IMR-90 (cell line): ENCODE data around the gene CFAP299. TPM values are rescaled to one million over a fixed set of nuclear protein-coding genes. Genes with fewer than 3 reads are reported as not detected.

Source experiments
- ATAC-seq: fragments of 200-7000 bp; cut with Tn5 transposase; 2 replicates; pipeline ENCODE4 v1.9.1; 2020; ENCODE audit warnings: low read depth, mild to moderate bottlenecking, moderate library complexity
- BruUV-seq: library from RNA; stranded (reverse); fragments of 400-500 nt; replicated peaks from 2 replicates; lab custom pipeline; 2021; lab: Mats Ljungman, UMichigan
- CTCF ChIA-PET: fragments of 300-600 bp; formaldehyde crosslinking; extraction: SDS; loops from one replicate; lab custom pipeline; 2021; ENCODE audit warnings: antibody characterized with exemption; lab: Yijun Ruan, JAX
- POLR2A ChIA-PET: fragments of 300-600 bp; sonication (Branson Sonifier 250); formaldehyde crosslinking; loops from one replicate; lab custom pipeline; 2022; ENCODE audit warnings: antibody characterized with exemption; ENCODE audit not compliant: unreplicated experiment; lab: Charles Lee
- DNase-seq: peaks from one replicate; pipeline ENCODE4 v3.0.0; 2013
- H2AFZ ChIP-seq: replicated peaks from 2 replicates; pipeline ENCODE3; 2013; ENCODE audit warnings: low read length, mild to moderate bottlenecking; ENCODE audit not compliant: poor library complexity
- H2AK5ac ChIP-seq: 2 replicates; pipeline ENCODE4 v1.6.1; 2013; ENCODE audit warnings: low read depth, low read length, inconsistent platforms
- H2AK9ac ChIP-seq: replicated peaks from 2 replicates; pipeline ENCODE3; 2013; ENCODE audit warnings: mild to moderate bottlenecking, low read depth, low read length, moderate library complexity; ENCODE audit not compliant: poor library complexity
- H2BK120ac ChIP-seq: 2 replicates; pipeline ENCODE4 v1.6.1; 2013; ENCODE audit warnings: low read depth, low read length, inconsistent platforms
- H2BK15ac ChIP-seq: 3 replicates; pipeline ENCODE4 v1.6.1; 2013; ENCODE audit warnings: low read depth, low read length, inconsistent platforms
- H2BK20ac ChIP-seq: 2 replicates; pipeline ENCODE4 v1.6.1; 2013; ENCODE audit warnings: low read depth, mild to moderate bottlenecking, inconsistent platforms, low read length, moderate library complexity
- H2BK5ac ChIP-seq: 2 replicates; pipeline ENCODE4 v1.6.1; 2013; ENCODE audit warnings: mild to moderate bottlenecking, low read depth, low read length, inconsistent platforms; ENCODE audit not compliant: poor library complexity, severe bottlenecking
- H3K14ac ChIP-seq: replicated peaks from 2 replicates; pipeline ENCODE4 v1.6.1; 2013; ENCODE audit warnings: low read depth, low read length, inconsistent platforms
- H3K18ac ChIP-seq: 2 replicates; pipeline ENCODE4 v1.6.1; 2013; ENCODE audit warnings: low read depth, low read length, control low read depth
- H3K23ac ChIP-seq: 2 replicates; pipeline ENCODE4 v1.6.1; 2013; ENCODE audit warnings: low read depth, low read length, inconsistent platforms
- H3K27ac ChIP-seq: 2 replicates; pipeline ENCODE4 v1.5.1; 2013; ENCODE audit warnings: mild to moderate bottlenecking, control low read depth, low read length; ENCODE audit not compliant: insufficient read depth
- H3K27me3 ChIP-seq: 2 replicates; pipeline ENCODE4 v1.6.1; 2013; ENCODE audit warnings: low read length; ENCODE audit not compliant: control insufficient read depth, insufficient read depth
- H3K36me3 ChIP-seq: 2 replicates; pipeline ENCODE4 v1.6.1; 2013; ENCODE audit warnings: low read length, mixed read lengths; ENCODE audit not compliant: control insufficient read depth, insufficient read depth
- H3K4ac ChIP-seq: 2 replicates; pipeline ENCODE4 v1.6.1; 2013; ENCODE audit warnings: low read depth, low read length, inconsistent platforms
- H3K4me1 ChIP-seq: 2 replicates; pipeline ENCODE4 v1.6.1; 2013; ENCODE audit warnings: low read length, mixed read lengths; ENCODE audit not compliant: control insufficient read depth, insufficient read depth
- H3K4me2 ChIP-seq: 2 replicates; pipeline ENCODE4 v1.6.1; 2013; ENCODE audit warnings: low read depth, mild to moderate bottlenecking, control low read depth, low read length, moderate library complexity
- H3K4me3 ChIP-seq: 2 replicates; pipeline ENCODE4 v1.5.1; 2013; ENCODE audit warnings: low read depth, mild to moderate bottlenecking, control low read depth, low read length, moderate library complexity; ENCODE audit not compliant: insufficient read depth
- H3K56ac ChIP-seq: 2 replicates; pipeline ENCODE4 v1.6.1; 2013; ENCODE audit warnings: low read length, inconsistent platforms; ENCODE audit not compliant: insufficient read depth; ENCODE audit errors: extremely low read depth
- H3K79me1 ChIP-seq, 2 experiments: 2 replicates each; pipeline ENCODE4 v1.6.1; 2013; ENCODE audit warnings: low read length in 2 of 2, inconsistent platforms in 1 of 2, low read depth in 1 of 2
- H3K9ac ChIP-seq: 2 replicates; pipeline ENCODE4 v1.6.1; 2013; ENCODE audit warnings: low read depth, low read length, control low read depth
- H3K9me1 ChIP-seq: 2 replicates; pipeline ENCODE4 v1.6.1; 2013; ENCODE audit warnings: low read length, inconsistent platforms; ENCODE audit not compliant: insufficient read depth
- H3K9me3 ChIP-seq: 2 replicates; pipeline ENCODE4 v1.6.1; 2013; ENCODE audit warnings: low read length; ENCODE audit not compliant: control insufficient read depth, insufficient read depth
- H4K20me1 ChIP-seq: 2 replicates; pipeline ENCODE4 v1.6.1; 2013; ENCODE audit warnings: low read length, inconsistent platforms; ENCODE audit not compliant: insufficient read depth
- H4K5ac ChIP-seq: 2 replicates; pipeline ENCODE4 v1.6.1; 2013; ENCODE audit warnings: mild to moderate bottlenecking, low read depth, low read length, control low read depth
- H4K8ac ChIP-seq, 2 experiments: 2 replicates each; pipeline ENCODE4 v1.6.1; 2013; ENCODE audit warnings: low read depth in 2 of 2, low read length in 2 of 2, control low read depth in 1 of 2, inconsistent platforms in 1 of 2
- H4K91ac ChIP-seq: 2 replicates; pipeline ENCODE4 v1.6.1; 2013; ENCODE audit warnings: low read depth, low read length, inconsistent platforms; ENCODE audit not compliant: insufficient read depth
- BHLHE40 ChIP-seq: fragments of 150-350 bp; IDR thresholded peaks from 2 replicates; pipeline ENCODE4 v1.6.1; 2016; ENCODE audit warnings: mild to moderate bottlenecking, low read depth, low read length
- CEBPB ChIP-seq: IDR thresholded peaks from 2 replicates; pipeline ENCODE4 v1.6.1; 2012; ENCODE audit warnings: low read depth, low read length, improper control_type of control experiment
- CHD1 ChIP-seq: IDR thresholded peaks from 2 replicates; pipeline ENCODE4 v1.6.1; 2012; ENCODE audit warnings: low read depth, low read length, improper control_type of control experiment
- FOS ChIP-seq: fragments of 150-350 bp; IDR thresholded peaks from 2 replicates; pipeline ENCODE4 v1.6.1; 2016; ENCODE audit warnings: low read depth, low read length
- MAFK ChIP-seq: IDR thresholded peaks from 2 replicates; pipeline ENCODE4 v1.6.1; 2012; ENCODE audit warnings: low read depth, low read length, improper control_type of control experiment
- MAZ ChIP-seq: IDR thresholded peaks from 2 replicates; pipeline ENCODE4 v1.6.1; 2012; ENCODE audit warnings: low read depth, mild to moderate bottlenecking, low read length, improper control_type of control experiment, moderate library complexity, borderline replicate concordance
- MXI1 ChIP-seq: IDR thresholded peaks from 2 replicates; pipeline ENCODE4 v1.6.1; 2012; ENCODE audit warnings: low read depth, mild to moderate bottlenecking, low read length, moderate library complexity, borderline replicate concordance
- NFE2L2 ChIP-seq: fragments of 150-350 bp; IDR thresholded peaks from 2 replicates; pipeline ENCODE4 v1.6.1; 2016; ENCODE audit warnings: low read depth, mild to moderate bottlenecking, low read length
- POLR2A ChIP-seq: IDR thresholded peaks from 2 replicates; pipeline ENCODE4 v1.6.1; 2012; ENCODE audit warnings: mild to moderate bottlenecking, low read depth, low read length
- RCOR1 ChIP-seq: IDR thresholded peaks from 2 replicates; pipeline ENCODE4 v1.6.1; 2012; ENCODE audit warnings: mild to moderate bottlenecking, low read length, improper control_type of control experiment; ENCODE audit not compliant: insufficient replicate concordance
- RFX5 ChIP-seq: IDR thresholded peaks from 2 replicates; pipeline ENCODE4 v1.8.0; 2012; ENCODE audit warnings: low read depth, mild to moderate bottlenecking, low read length, moderate library complexity
- SMC3 ChIP-seq: fragments of 150-350 bp; IDR thresholded peaks from 2 replicates; pipeline ENCODE4 v1.6.1; 2016; ENCODE audit warnings: low read depth, mild to moderate bottlenecking, antibody characterized with exemption, low read length, moderate library complexity
- WGBS, 2 experiments: methylation state at CpG; one replicate each; pipeline versions ENCODE4 v1.1.5 to v1.1.7; 2013; ENCODE audit warnings: missing lambda C conversion rate in 2 of 2; ENCODE audit not compliant: insufficient read length in 1 of 2; ENCODE audit errors: extremely low coverage in 2 of 2; 5-methylcytosine and 5-hydroxymethylcytosine counted together
- dilution Hi-C: fragments of 300-500 bp; cut with HindIII; formaldehyde crosslinking; loops from one replicate; pipeline ENCODE4 v1.14.3; 2018; ENCODE audit warnings: low sequenced_read_pairs; ENCODE audit not compliant: unreplicated experiment
- in situ Hi-C: fragments of 300-500 bp; cut with MboI; formaldehyde crosslinking; loops from 3 replicates; pipeline ENCODE4 v1.14.3; 2019; ENCODE audit warnings: low sequenced_read_pairs, inconsistent platforms, mixed read lengths
- intact Hi-C: fragments of 100-400 bp; cut with micrococcal nuclease; formaldehyde crosslinking; loops from 2 replicates; pipeline ENCODE4 v1.10.0; 2022
- polyA plus RNA-seq, 3 experiments: library from polyadenylated mRNA; depleted of rRNA; stranded (reverse); fragments of >200 nt; gene quantifications; 2 replicates each; pipeline ENCODE4 v1.2.3, GENCODE V29; 2012; ENCODE audit warnings: low replicate concordance in 1 of 3
- total RNA-seq: library from RNA; depleted of rRNA; stranded (reverse); fragments of >200 nt; gene quantifications from 2 replicates; pipeline ENCODE4 v1.2.3, GENCODE V29; 2012
- TF ChIP-seq, protein P1 (sequence below): fragments of 150-350 bp; IDR thresholded peaks from 2 replicates; pipeline ENCODE4 v1.6.1; 2016; ENCODE audit warnings: low read depth, mild to moderate bottlenecking, low read length, moderate library complexity, borderline replicate concordance
- TF ChIP-seq, protein P2 (sequence below): conservative IDR thresholded peaks from 2 replicates; pipeline ENCODE4 v1.5.1; 2012; ENCODE audit warnings: mild to moderate bottlenecking, low read depth, low read length, improper control_type of control experiment
- TF ChIP-seq, protein P3 (sequence below): fragments of 150-350 bp; IDR thresholded peaks from 2 replicates; pipeline ENCODE4 v1.6.1; 2017; ENCODE audit warnings: mild to moderate bottlenecking, antibody characterized with exemption, low read length, low read depth

Gene CFAP299
- total and polyA plus RNA-seq, 2 of the 4 experiments (the other 2 are of a cell fraction), result 1.0 to 1.1 TPM

DNA sequence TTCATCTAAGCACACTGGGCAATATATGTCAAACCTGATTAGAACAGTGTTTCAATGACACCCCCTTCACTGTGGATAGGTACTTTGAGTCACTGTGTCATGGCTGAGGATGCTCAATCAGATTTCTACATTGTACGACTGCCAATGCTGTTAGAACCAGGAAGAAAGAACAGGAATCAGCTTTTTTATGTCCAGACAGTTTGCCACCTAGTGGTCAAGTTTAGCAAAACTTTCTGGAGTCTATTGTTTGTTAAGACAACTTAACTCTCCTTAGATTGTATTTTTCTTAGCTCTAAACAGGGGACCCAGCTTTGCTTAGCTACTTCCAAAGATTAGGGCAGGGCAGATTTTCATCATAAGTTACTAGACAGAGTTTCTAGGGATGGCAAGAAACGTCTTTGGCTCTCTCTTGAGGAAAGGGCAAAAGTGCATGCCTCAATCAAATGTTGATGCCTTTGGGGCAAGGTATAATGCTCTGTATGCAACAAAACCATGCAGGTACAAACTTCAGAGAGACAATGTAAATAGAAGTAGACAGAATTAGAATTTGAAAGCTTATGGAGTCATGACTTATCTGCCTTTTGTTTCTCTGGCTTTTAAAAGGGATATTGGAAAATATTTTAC, 654.5 kb downstream of the CFAP299 start:
- BruUV-seq, result no TSS peak
- WGBS, 2 experiments, result no CpG with 5 or more reads among the region's 2 CpGs
- TF ChIP-seq, protein P1, sequence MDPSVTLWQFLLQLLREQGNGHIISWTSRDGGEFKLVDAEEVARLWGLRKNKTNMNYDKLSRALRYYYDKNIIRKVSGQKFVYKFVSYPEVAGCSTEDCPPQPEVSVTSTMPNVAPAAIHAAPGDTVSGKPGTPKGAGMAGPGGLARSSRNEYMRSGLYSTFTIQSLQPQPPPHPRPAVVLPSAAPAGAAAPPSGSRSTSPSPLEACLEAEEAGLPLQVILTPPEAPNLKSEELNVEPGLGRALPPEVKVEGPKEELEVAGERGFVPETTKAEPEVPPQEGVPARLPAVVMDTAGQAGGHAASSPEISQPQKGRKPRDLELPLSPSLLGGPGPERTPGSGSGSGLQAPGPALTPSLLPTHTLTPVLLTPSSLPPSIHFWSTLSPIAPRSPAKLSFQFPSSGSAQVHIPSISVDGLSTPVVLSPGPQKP, result no peak
- TF ChIP-seq FOS, result no peak
- TF ChIP-seq NFE2L2, result no peak
- TF ChIP-seq BHLHE40, result no peak
- no peak for TF ChIP-seq POLR2A
- TF ChIP-seq CEBPB, result no peak
- no peak for TF ChIP-seq CHD1
- TF ChIP-seq MAZ, result no peak
- TF ChIP-seq RCOR1, result no peak
- no peak for TF ChIP-seq MXI1
- TF ChIP-seq, protein P2, sequence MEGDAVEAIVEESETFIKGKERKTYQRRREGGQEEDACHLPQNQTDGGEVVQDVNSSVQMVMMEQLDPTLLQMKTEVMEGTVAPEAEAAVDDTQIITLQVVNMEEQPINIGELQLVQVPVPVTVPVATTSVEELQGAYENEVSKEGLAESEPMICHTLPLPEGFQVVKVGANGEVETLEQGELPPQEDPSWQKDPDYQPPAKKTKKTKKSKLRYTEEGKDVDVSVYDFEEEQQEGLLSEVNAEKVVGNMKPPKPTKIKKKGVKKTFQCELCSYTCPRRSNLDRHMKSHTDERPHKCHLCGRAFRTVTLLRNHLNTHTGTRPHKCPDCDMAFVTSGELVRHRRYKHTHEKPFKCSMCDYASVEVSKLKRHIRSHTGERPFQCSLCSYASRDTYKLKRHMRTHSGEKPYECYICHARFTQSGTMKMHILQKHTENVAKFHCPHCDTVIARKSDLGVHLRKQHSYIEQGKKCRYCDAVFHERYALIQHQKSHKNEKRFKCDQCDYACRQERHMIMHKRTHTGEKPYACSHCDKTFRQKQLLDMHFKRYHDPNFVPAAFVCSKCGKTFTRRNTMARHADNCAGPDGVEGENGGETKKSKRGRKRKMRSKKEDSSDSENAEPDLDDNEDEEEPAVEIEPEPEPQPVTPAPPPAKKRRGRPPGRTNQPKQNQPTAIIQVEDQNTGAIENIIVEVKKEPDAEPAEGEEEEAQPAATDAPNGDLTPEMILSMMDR, result peak; percentile 68
- TF ChIP-seq, protein P3, sequence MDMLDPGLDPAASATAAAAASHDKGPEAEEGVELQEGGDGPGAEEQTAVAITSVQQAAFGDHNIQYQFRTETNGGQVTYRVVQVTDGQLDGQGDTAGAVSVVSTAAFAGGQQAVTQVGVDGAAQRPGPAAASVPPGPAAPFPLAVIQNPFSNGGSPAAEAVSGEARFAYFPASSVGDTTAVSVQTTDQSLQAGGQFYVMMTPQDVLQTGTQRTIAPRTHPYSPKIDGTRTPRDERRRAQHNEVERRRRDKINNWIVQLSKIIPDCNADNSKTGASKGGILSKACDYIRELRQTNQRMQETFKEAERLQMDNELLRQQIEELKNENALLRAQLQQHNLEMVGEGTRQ, result no peak
- no peak for TF ChIP-seq RFX5
- peak; percentile 76 for TF ChIP-seq SMC3
- TF ChIP-seq MAFK, result peak; percentile 29; the same call in 1 of the 2 replicates

More for the DNA sequence above, 654.5 kb downstream of the CFAP299 start:
- H3K18ac ChIP-seq, result no peak overlapping the region
- H3K9me3 ChIP-seq, result no peaks in the 10 kb centered on the region
- no peak overlapping the region for H3K14ac ChIP-seq
- no peaks in the 10 kb centered on the region for H3K79me1 ChIP-seq
- H3K27me3 ChIP-seq, result peaks cover 5% of the 10 kb centered on the region
- H3K4ac ChIP-seq, result no peak overlapping the region
- dilution Hi-C loops (loop anchor here (25.0 kb wide), 1 partner anchor 628 kb away; no protein-coding TSS in a partner anchor), intact Hi-C loops (loop anchor here (1.0 to 2.0 kb wide), 3 partner anchors 51 to 628 kb away; no protein-coding TSS in a partner anchor), in situ Hi-C loops (loop anchor here (5.0 kb wide), 1 partner anchor 628 kb away; no protein-coding TSS in a partner anchor)
- no peaks in the 10 kb centered on the region for H3K4me1 ChIP-seq
- CTCF ChIA-PET, result interaction anchor here (0.7 to 3.4 kb wide), 8 partner anchors 9 to 628 kb away, joined by 3 to 25 read pairs (median 4); partner anchors contain the start of gene BMP3
- no peak overlapping the region for H2AK5ac ChIP-seq
- H2AFZ ChIP-seq, result peak overlapping the region; percentile 47
- no peak overlapping the region for H2BK5ac ChIP-seq
- ATAC-seq (peak; percentile 66), DNase-seq (peak; percentile 73)
- no peak overlapping the region for H4K8ac ChIP-seq
- H2AK9ac ChIP-seq, result no peak overlapping the region
- no peak overlapping the region for H2BK15ac ChIP-seq
- no peak overlapping the region for H3K9ac ChIP-seq
- no peaks in the 10 kb centered on the region for H3K36me3 ChIP-seq
- H2BK20ac ChIP-seq, result no peak overlapping the region
- no peak overlapping the region for H3K56ac ChIP-seq
- no peaks in the 10 kb centered on the region for H4K20me1 ChIP-seq
- no peak overlapping the region for H3K4me3 ChIP-seq
- H3K23ac ChIP-seq, result no peak overlapping the region
- POLR2A ChIA-PET, result no interaction called here
- no peak overlapping the region for H3K4me2 ChIP-seq
- H4K5ac ChIP-seq, result no peak overlapping the region
- no peaks in the 10 kb centered on the region for H3K9me1 ChIP-seq
- H4K91ac ChIP-seq, result no peak overlapping the region
- H2BK120ac ChIP-seq, result no peak overlapping the region
- H3K27ac ChIP-seq, result no peak overlapping the region
